Spleen (tissue), 7 donors: Measurements from ENCODE around the gene ST6GALNAC4.

Experiments used
- CTCF ChIP-seq, 11 experiments: fragments of 200-600 bp in 7 of 11; fragments of 450-650 bp in 4 of 11; sonication (generic) in 4 of 11; IDR thresholded peaks in 8 of 11; conservative IDR thresholded peaks in 3 of 11; 1 replicate in 7 of 11; 2 replicates in 4 of 11; pipeline versions ENCODE4 v1.4.0 to v1.8.0; 2016 to 2021; ENCODE audit warnings: antibody characterized with exemption in 11 of 11, inconsistent platforms in 4 of 11, mild to moderate bottlenecking in 1 of 11
- POLR2AphosphoS5 ChIP-seq, 3 donors: sonication (generic); formaldehyde crosslinking; IDR thresholded peaks; one replicate each; pipeline ENCODE4 v1.5.1; 2017; ENCODE audit warnings: antibody characterized with exemption in 3 of 3
- donor health status: DM: no; HTN: no; CAD: no; lungs with moderate emphysema.
- donor health status: DM: no; HTN: no; CAD: no.
- donor health status: DM: no; HTN: no; CAD: no.

GRCh38 chr9:127885508-127886281 lies 31.1 kb downstream of the ST6GALNAC4 start:
- no peak for TF ChIP-seq CTCF (IDR thresholded peaks at IDR 0.05 in 8 of 11, conservative IDR thresholded peaks at IDR 0.05 in 3 of 11)
- TF ChIP-seq POLR2AphosphoS5 (IDR thresholded peaks at IDR 0.05) = no peak
